Naive thymus-derived CD4-positive, alpha-beta T cell (primary cell): ENCODE results near the gene TTC39C. TPM values are rescaled to one million over a fixed set of nuclear protein-coding genes. Genes with fewer than 3 reads are reported as not detected.

Source experiments
- ATAC-seq: fragments of 150-1000 bp; cut with Tn5 transposase; 2 replicates; pipeline ENCODE4 v1.10.0; 2021; ENCODE audit warnings: mild to moderate bottlenecking, moderate library complexity
- CTCF ChIA-PET: fragments of 350-600 bp; sonication (Branson Sonifier 250); formaldehyde crosslinking; loops from one replicate; lab custom pipeline; 2021; ENCODE audit warnings: antibody characterized with exemption; lab: Charles Lee
- POLR2A ChIA-PET: fragments of 350-600 bp; sonication (Branson Sonifier 250); formaldehyde crosslinking; loops from one replicate; lab custom pipeline; 2021; ENCODE audit warnings: antibody characterized with exemption, inconsistent platforms; lab: Charles Lee
- DNase-seq, 9 donors: peaks; one replicate each; pipeline versions ENCODE4 v3.0.0 to v3.0.0-alpha.2; 2020 to 2022; ENCODE audit warnings: mixed read lengths in 1 of 9
- H3K27ac ChIP-seq: one replicate; pipeline ENCODE4 v1.7.0; 2013; ENCODE audit warnings: mild to moderate bottlenecking, low read depth, low read length, moderate library complexity
- H3K27me3 ChIP-seq, 2 donors: one replicate each; pipeline ENCODE4 v1.7.0; 2013; ENCODE audit warnings: low read length in 2 of 2, mild to moderate bottlenecking in 2 of 2, moderate library complexity in 2 of 2; ENCODE audit not compliant: control insufficient read depth in 2 of 2, insufficient read depth in 2 of 2
- H3K36me3 ChIP-seq, 3 experiments: 1 replicate in 2 of 3; 2 replicates in 1 of 3; pipeline ENCODE4 v1.7.0; 2013; ENCODE audit warnings: low read length in 3 of 3, mild to moderate bottlenecking in 3 of 3, moderate library complexity in 1 of 3; ENCODE audit not compliant: insufficient read depth in 3 of 3, control insufficient read depth in 2 of 3
- H3K4me1 ChIP-seq, 2 donors: one replicate each; pipeline ENCODE4 v1.7.0; 2013; ENCODE audit warnings: low read length in 2 of 2, mild to moderate bottlenecking in 2 of 2, moderate library complexity in 1 of 2; ENCODE audit not compliant: control insufficient read depth in 2 of 2, insufficient read depth in 2 of 2
- H3K4me3 ChIP-seq: 2 replicates; pipeline ENCODE4 v1.7.0; 2013; ENCODE audit warnings: mild to moderate bottlenecking, low read length
- H3K9me3 ChIP-seq, 3 experiments: 1 replicate in 2 of 3; 2 replicates in 1 of 3; pipeline ENCODE4 v1.7.0; 2013; ENCODE audit warnings: low read length in 3 of 3; ENCODE audit not compliant: control insufficient read depth in 2 of 3
- H3K27ac Mint-ChIP-seq, 9 donors: one replicate each; pipeline ENCODE4 v1.8.0; 2020 to 2022; ENCODE audit warnings: mixed read lengths in 9 of 9, mild to moderate bottlenecking in 8 of 9, moderate library complexity in 5 of 9, inconsistent platforms in 2 of 9
- H3K27me3 Mint-ChIP-seq, 5 donors: one replicate each; pipeline ENCODE4 v1.8.0; 2021 to 2022; ENCODE audit warnings: mixed read lengths in 5 of 5, mild to moderate bottlenecking in 1 of 5
- H3K36me3 Mint-ChIP-seq, 5 donors: one replicate each; pipeline ENCODE4 v1.8.0; 2020 to 2022; ENCODE audit warnings: mixed read lengths in 5 of 5, mild to moderate bottlenecking in 3 of 5, inconsistent platforms in 1 of 5
- H3K4me1 Mint-ChIP-seq, 7 donors: one replicate each; pipeline ENCODE4 v1.8.0; 2020 to 2022; ENCODE audit warnings: mixed read lengths in 7 of 7, mild to moderate bottlenecking in 3 of 7, inconsistent platforms in 1 of 7
- H3K4me3 Mint-ChIP-seq, 10 donors: one replicate each; pipeline ENCODE4 v1.8.0; 2020 to 2022; ENCODE audit warnings: mild to moderate bottlenecking in 10 of 10, mixed read lengths in 10 of 10, moderate library complexity in 6 of 10, inconsistent platforms in 2 of 10
- H3K9me3 Mint-ChIP-seq, 11 donors: one replicate each; pipeline ENCODE4 v1.8.0; 2020 to 2022; ENCODE audit warnings: mixed read lengths in 11 of 11, mild to moderate bottlenecking in 4 of 11, inconsistent platforms in 1 of 11, moderate library complexity in 1 of 11
- intact Hi-C, 2 donors: fragments of 100-400 bp; cut with micrococcal nuclease; formaldehyde crosslinking; loops; one replicate each; pipeline ENCODE4 v1.15.1; 2023
- polyA plus RNA-seq, 2 donors: library from polyadenylated mRNA; unstranded; fragments of 300-500 nt; fragmentation: Illumina TruSeq; gene quantifications; one replicate each; pipeline ENCODE4 v1.2.3, GENCODE V29; 2021
- total RNA-seq, 6 experiments: library from RNA in 5 of 6; stranded (reverse) in 5 of 6; gene quantifications; 1 replicate in 5 of 6; 2 replicates in 1 of 6; pipeline ENCODE4 v1.2.3 and lab custom pipeline; 2021 to 2026

The TTC39C gene
- total and polyA plus RNA-seq, 7 experiments from 2014 or later: 51.4 to 98.8 (median 87.7) TPM

DNA sequence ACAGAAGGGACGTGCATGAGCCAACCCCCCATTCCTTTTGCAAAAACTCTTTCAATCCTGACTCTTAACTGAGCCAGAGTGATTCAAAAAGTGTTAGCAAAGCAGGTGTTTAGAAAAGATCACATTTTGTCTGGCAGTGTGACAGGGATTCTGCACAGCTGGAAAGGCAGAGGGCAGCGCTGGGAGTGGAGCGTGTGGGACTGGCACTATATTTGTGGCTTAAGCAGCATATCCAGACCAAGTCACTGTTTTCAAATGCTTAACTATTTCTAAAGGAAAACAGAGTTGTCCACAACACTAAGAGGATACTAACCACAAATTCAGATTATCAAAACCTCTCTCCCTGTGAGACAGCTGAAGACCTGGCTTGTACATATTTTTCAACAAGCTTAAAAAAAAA is 143.3 kb downstream of the TTC39C start:
- Mint-ChIP-seq H3K9me3 (no peaks in the 10 kb centered on the region), H3K27me3 (no peaks in the 10 kb centered on the region), H3K27ac (no peak overlapping the region), H3K4me1 (peaks cover 0 to 1% (median 0%) of the 10 kb centered on the region in 7 donors), H3K36me3 (no peaks in the 10 kb centered on the region), H3K4me3 (no peak overlapping the region)
- H3K9me3 ChIP-seq: no peaks in the 10 kb centered on the region
- H3K27ac ChIP-seq: no peak overlapping the region
- DNase-seq (no peak), ATAC-seq (no peak)
- no peak overlapping the region for H3K4me3 ChIP-seq
- ChIA-PET POLR2A (no interaction called here), CTCF (no interaction called here)
- intact Hi-C loops: no loop called here
- H3K27me3 ChIP-seq: no peaks in the 10 kb centered on the region
- no peaks in the 10 kb centered on the region for H3K4me1 ChIP-seq
- H3K36me3 ChIP-seq: no peaks in the 10 kb centered on the region

DNA sequence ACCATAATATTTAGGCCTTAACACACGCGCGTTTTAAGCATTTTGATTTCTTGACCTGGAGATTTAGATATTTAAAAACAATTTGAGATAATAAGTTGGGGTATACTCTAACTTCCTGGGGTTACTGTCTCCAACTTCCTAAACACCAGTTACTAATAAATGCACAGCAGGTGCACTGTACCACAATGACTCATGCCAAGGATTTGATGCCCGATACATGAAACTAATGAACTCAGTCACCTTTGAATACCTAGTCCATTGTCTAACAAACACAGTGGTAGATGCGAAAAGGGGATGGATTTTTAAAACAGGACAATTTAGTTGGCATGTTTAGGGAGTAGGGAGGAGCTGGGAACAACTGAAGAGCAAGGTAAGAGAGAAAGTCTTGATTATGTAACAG is 145.5 kb downstream of the TTC39C start:
- no peaks in the 10 kb centered on the region for H3K9me3 ChIP-seq
- H3K4me1 ChIP-seq: no peaks in the 10 kb centered on the region
- no peak overlapping the region for H3K27ac Mint-ChIP-seq
- intact Hi-C loops: no loop called here
- ChIA-PET POLR2A (no interaction called here), CTCF (no interaction called here)
- no peak for ATAC-seq
- no peak overlapping the region for H3K27ac ChIP-seq
- DNase-seq: no peak
- H3K27me3 Mint-ChIP-seq: no peaks in the 10 kb centered on the region
- no peaks in the 10 kb centered on the region for H3K36me3 ChIP-seq
- H3K27me3 ChIP-seq: no peaks in the 10 kb centered on the region
- H3K9me3 Mint-ChIP-seq: no peaks in the 10 kb centered on the region
- H3K4me1 Mint-ChIP-seq: no peaks in the 10 kb centered on the region
- peaks cover 0 to 10% (median 0%) of the 10 kb centered on the region in 5 donors for H3K36me3 Mint-ChIP-seq
- no peak overlapping the region for H3K4me3 ChIP-seq
- no peak overlapping the region for H3K4me3 Mint-ChIP-seq

DNA sequence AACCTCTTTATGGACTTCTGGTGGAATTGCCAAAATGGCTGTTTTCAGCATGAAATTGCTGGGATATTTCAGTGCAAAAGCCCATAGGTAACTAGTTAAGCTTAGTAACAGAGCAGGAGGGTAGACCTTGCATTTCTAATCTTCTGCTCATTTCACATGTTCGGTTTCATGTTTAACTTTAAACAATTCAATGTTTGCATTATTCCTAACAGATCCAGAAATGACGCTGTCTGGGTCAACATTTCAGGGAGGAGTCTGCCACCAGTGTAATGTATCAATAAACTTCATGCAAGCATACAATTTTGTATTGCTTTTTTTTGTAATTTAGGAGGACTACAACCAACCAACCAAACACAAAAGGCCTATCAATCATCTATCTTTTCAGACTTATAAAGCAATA is 146.8 kb downstream of the TTC39C start:
- H3K4me1 Mint-ChIP-seq: no peaks in the 10 kb centered on the region
- H3K27me3 ChIP-seq: no peaks in the 10 kb centered on the region
- no peak overlapping the region for H3K4me3 Mint-ChIP-seq
- H3K36me3 ChIP-seq: no peaks in the 10 kb centered on the region
- no peak overlapping the region for H3K27ac ChIP-seq
- intact Hi-C loops: no loop called here
- H3K9me3 Mint-ChIP-seq: no peaks in the 10 kb centered on the region
- POLR2A ChIA-PET: no interaction called here
- CTCF ChIA-PET: no interaction called here
- ATAC-seq (no peak), DNase-seq (no peak)
- peaks cover 0 to 20% (median 0%) of the 10 kb centered on the region in 5 donors for H3K36me3 Mint-ChIP-seq
- H3K27me3 Mint-ChIP-seq: no peaks in the 10 kb centered on the region
- H3K4me1 ChIP-seq: no peaks in the 10 kb centered on the region
- H3K27ac Mint-ChIP-seq: no peak overlapping the region
- no peaks in the 10 kb centered on the region for H3K9me3 ChIP-seq
- H3K4me3 ChIP-seq: no peak overlapping the region

DNA sequence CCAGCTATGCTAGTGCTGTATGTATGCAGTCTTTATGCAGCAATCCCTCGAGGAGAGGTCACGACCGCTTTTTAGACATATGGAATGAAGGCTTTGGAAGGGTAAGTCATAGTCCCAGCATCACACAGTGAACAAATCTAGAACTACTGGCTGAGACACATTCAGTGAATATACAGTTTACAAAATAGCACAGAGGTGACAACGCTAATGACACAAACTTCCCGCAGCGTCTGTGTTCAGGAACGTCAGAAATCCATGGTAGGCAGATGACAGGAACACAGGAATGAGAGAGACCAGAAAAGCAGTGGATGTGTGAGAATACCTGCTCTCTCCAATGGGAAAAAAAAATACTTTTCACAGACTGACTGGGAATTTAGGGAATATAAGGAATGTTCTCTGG is 153.9 kb downstream of the TTC39C start:
- intact Hi-C loops: no loop called here
- no peaks in the 10 kb centered on the region for H3K36me3 ChIP-seq
- peaks cover 0 to 26% (median 0%) of the 10 kb centered on the region in 5 donors for H3K36me3 Mint-ChIP-seq
- no peak overlapping the region for H3K4me3 ChIP-seq
- no peaks in the 10 kb centered on the region for H3K9me3 ChIP-seq
- H3K4me1 Mint-ChIP-seq: no peaks in the 10 kb centered on the region
- H3K27ac ChIP-seq: no peak overlapping the region
- no peaks in the 10 kb centered on the region for H3K9me3 Mint-ChIP-seq
- H3K27me3 ChIP-seq: no peaks in the 10 kb centered on the region
- H3K27me3 Mint-ChIP-seq: peaks cover 0 to 3% (median 0%) of the 10 kb centered on the region in 5 donors
- ChIA-PET POLR2A (no interaction called here), CTCF (no interaction called here)
- H3K4me3 Mint-ChIP-seq: no peak overlapping the region
- ATAC-seq (no peak), DNase-seq (no peak)
- no peak overlapping the region for H3K27ac Mint-ChIP-seq
- H3K4me1 ChIP-seq: no peaks in the 10 kb centered on the region

DNA sequence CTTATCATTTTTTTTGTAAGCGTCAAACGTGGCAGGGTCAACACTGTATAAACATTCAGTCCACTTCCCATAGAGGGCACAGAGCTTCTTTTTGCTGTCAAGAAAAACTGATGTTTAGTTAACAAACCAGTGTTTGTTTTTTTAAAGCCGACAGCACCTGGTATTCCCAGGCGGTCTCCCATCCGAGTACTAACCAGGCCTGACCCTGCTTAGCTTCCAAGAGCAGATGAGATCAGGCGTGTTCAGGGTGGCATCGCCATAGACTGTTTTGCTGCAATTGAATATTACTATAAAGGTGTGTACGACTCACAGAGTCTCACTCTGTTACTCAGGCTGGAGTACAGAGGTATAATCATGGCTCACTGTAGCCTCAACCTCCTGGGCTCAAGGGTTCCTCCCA is 155.8 kb downstream of the TTC39C start:
- H3K4me3 Mint-ChIP-seq: no peak overlapping the region
- peaks cover 0 to 13% (median 0%) of the 10 kb centered on the region in 5 donors for H3K36me3 Mint-ChIP-seq
- H3K27me3 ChIP-seq: no peaks in the 10 kb centered on the region
- no peaks in the 10 kb centered on the region for H3K36me3 ChIP-seq
- H3K4me1 ChIP-seq: no peaks in the 10 kb centered on the region
- ChIA-PET POLR2A (no interaction called here), CTCF (interaction anchor here (0.6 kb wide), 1 partner anchor 14 kb away, joined by 4 read pairs; no protein-coding TSS in a partner anchor)
- H3K4me1 Mint-ChIP-seq: peaks cover 0 to 5% (median 0%) of the 10 kb centered on the region in 7 donors
- peaks cover 0 to 6% (median 0%) of the 10 kb centered on the region in 5 donors for H3K27me3 Mint-ChIP-seq
- H3K4me3 ChIP-seq: no peak overlapping the region
- H3K27ac ChIP-seq: no peak overlapping the region
- DNase-seq (no peak), ATAC-seq (no peak)
- H3K9me3 ChIP-seq: no peaks in the 10 kb centered on the region
- no peak overlapping the region for H3K27ac Mint-ChIP-seq
- intact Hi-C loops: no loop called here
- H3K9me3 Mint-ChIP-seq: no peaks in the 10 kb centered on the region

DNA sequence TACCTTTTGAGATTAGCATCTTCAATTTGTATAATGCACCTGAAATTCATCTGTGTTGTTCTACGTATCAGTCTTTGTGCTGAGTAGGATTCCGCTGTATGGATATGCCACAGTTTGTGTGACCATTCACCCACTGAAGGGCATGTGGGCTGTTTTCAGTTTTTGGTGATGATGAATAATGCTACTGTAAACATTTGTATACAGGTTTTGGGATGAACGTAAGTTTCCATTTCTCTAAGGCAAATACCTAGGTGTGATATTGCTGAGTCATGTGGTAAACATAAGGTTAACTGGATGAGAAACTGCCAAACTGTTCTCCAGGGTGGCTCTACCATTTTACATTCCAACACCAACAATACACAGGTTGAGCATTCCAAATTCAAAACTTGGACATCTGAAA is 159.4 kb downstream of the TTC39C start:
- Mint-ChIP-seq H3K4me1 (peaks cover 0 to 5% (median 0%) of the 10 kb centered on the region in 7 donors), H3K36me3 (peaks cover 0 to 3% (median 0%) of the 10 kb centered on the region in 5 donors), H3K27ac (no peak overlapping the region), H3K9me3 (no peaks in the 10 kb centered on the region), H3K4me3 (no peak overlapping the region), H3K27me3 (peaks cover 0 to 6% (median 0%) of the 10 kb centered on the region in 5 donors)
- no peaks in the 10 kb centered on the region for H3K27me3 ChIP-seq
- no peaks in the 10 kb centered on the region for H3K4me1 ChIP-seq
- POLR2A ChIA-PET: no interaction called here
- H3K9me3 ChIP-seq: no peaks in the 10 kb centered on the region
- intact Hi-C loops: no loop called here
- no peak overlapping the region for H3K27ac ChIP-seq
- CTCF ChIA-PET: no interaction called here
- ATAC-seq (no peak), DNase-seq (no peak)
- H3K36me3 ChIP-seq: no peaks in the 10 kb centered on the region
- no peak overlapping the region for H3K4me3 ChIP-seq

DNA sequence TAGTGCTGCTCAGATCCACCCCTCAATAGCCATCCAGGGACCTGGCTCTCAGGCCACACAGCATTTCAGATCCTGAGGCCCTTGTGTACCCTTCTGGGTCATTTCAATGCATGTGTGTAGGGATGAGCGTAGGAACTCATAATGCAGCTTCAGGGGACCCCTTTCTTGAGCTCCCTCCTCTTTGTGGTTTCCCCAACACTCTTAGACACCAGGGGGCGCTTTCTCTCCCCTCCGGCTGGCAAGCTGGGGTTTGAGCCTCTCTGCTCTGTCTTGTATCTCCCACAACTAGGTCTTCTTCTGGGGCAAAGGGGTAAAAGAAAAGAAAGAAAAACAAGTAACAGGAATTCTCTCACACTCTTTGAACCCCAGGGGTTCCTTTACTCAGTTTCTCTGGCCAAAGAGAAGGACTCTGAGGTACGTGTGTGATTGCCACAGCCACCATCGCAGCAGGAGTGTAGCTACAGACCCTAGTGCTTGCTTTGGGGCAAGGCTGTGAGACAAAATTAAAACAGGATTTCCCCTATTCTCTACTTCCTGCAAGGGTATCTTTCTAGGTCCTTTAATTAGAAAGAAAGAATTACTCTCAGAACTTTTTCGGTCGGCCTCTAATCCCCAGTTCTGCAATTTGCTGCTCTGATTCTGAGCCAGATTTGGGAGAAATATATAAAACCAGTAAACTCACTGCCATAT is 162.3 kb downstream of the TTC39C start:
- H3K27me3 ChIP-seq: no peaks in the 10 kb centered on the region
- H3K4me3 ChIP-seq: no peak overlapping the region
- Mint-ChIP-seq H3K27me3 (peaks cover 0 to 6% (median 0%) of the 10 kb centered on the region in 5 donors), H3K4me1 (peaks cover 0 to 5% (median 0%) of the 10 kb centered on the region in 7 donors), H3K4me3 (no peak overlapping the region), H3K9me3 (no peaks in the 10 kb centered on the region), H3K36me3 (peaks cover 0 to 3% (median 0%) of the 10 kb centered on the region in 5 donors), H3K27ac (no peak overlapping the region)
- CTCF ChIA-PET: interaction anchor here (0.8 kb wide), 1 partner anchor 213 kb away, joined by 3 read pairs; no protein-coding TSS in a partner anchor
- intact Hi-C loops: no loop called here
- no peaks in the 10 kb centered on the region for H3K36me3 ChIP-seq
- peak in 4 of 9 donors; percentile 3 to 37 (median 7) for DNase-seq
- H3K27ac ChIP-seq: no peak overlapping the region
- no peaks in the 10 kb centered on the region for H3K9me3 ChIP-seq
- ATAC-seq: peak; percentile 45
- no peaks in the 10 kb centered on the region for H3K4me1 ChIP-seq
- POLR2A ChIA-PET: interaction anchor here (0.5 kb wide), 1 partner anchor 529 kb away, joined by 3 read pairs; no protein-coding TSS in a partner anchor
